IMR-90 (cell line): Measurements from ENCODE around the gene ADD3.

ENCODE experiments used
- NFE2L2 ChIP-seq: fragments of 150-350 bp; IDR thresholded peaks from 2 replicates; pipeline ENCODE4 v1.6.1; 2016; ENCODE audit warnings: low read depth, mild to moderate bottlenecking, low read length
- RAD21 ChIP-seq: IDR thresholded peaks from 2 replicates; pipeline ENCODE4 v1.6.1; 2012; ENCODE audit warnings: low read length, improper control_type of control experiment
- TF ChIP-seq, protein P1 (sequence below): conservative IDR thresholded peaks from 2 replicates; pipeline ENCODE4 v1.5.1; 2012; ENCODE audit warnings: mild to moderate bottlenecking, low read depth, low read length, improper control_type of control experiment
- TF ChIP-seq, protein P2 (sequence below): fragments of 150-350 bp; IDR thresholded peaks from 2 replicates; pipeline ENCODE4 v1.6.1; 2017; ENCODE audit warnings: mild to moderate bottlenecking, antibody characterized with exemption, low read length, low read depth

DNA sequence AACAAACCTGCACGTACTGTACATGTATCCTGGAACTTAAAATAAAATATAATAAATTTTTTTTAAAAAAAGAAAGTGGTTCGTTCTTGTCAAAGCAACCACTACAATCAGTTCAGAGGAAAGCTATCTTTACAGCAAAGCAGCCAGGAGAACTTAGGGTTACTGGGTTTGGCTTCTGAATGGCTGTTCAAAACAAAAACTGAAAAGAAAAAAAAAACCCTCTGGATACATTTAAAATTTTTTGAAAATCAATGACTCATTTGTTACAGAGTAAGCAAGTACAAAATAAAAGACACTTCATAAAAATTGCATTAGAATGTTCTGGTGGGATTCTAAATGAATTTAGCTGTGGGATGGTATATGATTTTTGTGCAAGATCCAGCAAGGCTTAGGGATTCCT is 28.6 kb upstream of the ADD3 start:
- TF ChIP-seq, protein P1, sequence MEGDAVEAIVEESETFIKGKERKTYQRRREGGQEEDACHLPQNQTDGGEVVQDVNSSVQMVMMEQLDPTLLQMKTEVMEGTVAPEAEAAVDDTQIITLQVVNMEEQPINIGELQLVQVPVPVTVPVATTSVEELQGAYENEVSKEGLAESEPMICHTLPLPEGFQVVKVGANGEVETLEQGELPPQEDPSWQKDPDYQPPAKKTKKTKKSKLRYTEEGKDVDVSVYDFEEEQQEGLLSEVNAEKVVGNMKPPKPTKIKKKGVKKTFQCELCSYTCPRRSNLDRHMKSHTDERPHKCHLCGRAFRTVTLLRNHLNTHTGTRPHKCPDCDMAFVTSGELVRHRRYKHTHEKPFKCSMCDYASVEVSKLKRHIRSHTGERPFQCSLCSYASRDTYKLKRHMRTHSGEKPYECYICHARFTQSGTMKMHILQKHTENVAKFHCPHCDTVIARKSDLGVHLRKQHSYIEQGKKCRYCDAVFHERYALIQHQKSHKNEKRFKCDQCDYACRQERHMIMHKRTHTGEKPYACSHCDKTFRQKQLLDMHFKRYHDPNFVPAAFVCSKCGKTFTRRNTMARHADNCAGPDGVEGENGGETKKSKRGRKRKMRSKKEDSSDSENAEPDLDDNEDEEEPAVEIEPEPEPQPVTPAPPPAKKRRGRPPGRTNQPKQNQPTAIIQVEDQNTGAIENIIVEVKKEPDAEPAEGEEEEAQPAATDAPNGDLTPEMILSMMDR = no peak
- TF ChIP-seq RAD21 (no peak), NFE2L2 (no peak)
- TF ChIP-seq, protein P2, sequence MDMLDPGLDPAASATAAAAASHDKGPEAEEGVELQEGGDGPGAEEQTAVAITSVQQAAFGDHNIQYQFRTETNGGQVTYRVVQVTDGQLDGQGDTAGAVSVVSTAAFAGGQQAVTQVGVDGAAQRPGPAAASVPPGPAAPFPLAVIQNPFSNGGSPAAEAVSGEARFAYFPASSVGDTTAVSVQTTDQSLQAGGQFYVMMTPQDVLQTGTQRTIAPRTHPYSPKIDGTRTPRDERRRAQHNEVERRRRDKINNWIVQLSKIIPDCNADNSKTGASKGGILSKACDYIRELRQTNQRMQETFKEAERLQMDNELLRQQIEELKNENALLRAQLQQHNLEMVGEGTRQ = no peak
